VCaP (cell line): Measurements from ENCODE around the gene GRIK3.

Experiments
- H3K27ac ChIP-seq: fragments of 450-650 bp; 2 replicates; pipeline ENCODE4 v1.5.1; 2017
- CTCF ChIP-seq: fragments of 450-650 bp; conservative IDR thresholded peaks from 2 replicates; pipeline ENCODE4 v1.5.1; 2017; ENCODE audit warnings: mild to moderate bottlenecking, moderate library complexity

Gene GRIK3

GRCh38 chr1:37031871-37032270 is 2.4 kb downstream of the GRIK3 start:
- H3K27ac ChIP-seq, result no peak overlapping the region
- no peak for TF ChIP-seq CTCF

GRCh38 chr1:37031429-37031828 is 2.9 kb downstream of the GRIK3 start:
- no peak overlapping the region for H3K27ac ChIP-seq
- TF ChIP-seq CTCF, result no peak

GRCh38 chr1:37028981-37029617 is 5.2 kb downstream of the GRIK3 start:
- TF ChIP-seq CTCF, result peak; percentile 25; the same call in 1 of the 2 replicates
- H3K27ac ChIP-seq, result no peak overlapping the region

GRCh38 chr1:37021502-37021901 is 12.8 kb downstream of the GRIK3 start:
- no peak for TF ChIP-seq CTCF
- H3K27ac ChIP-seq, result no peak overlapping the region

GRCh38 chr1:37020653-37021277 is 13.6 kb downstream of the GRIK3 start:
- H3K27ac ChIP-seq, result no peak overlapping the region
- no peak for TF ChIP-seq CTCF

- no peak overlapping the region for H3K27ac ChIP-seq
- no peak for TF ChIP-seq CTCF
Observed at GRCh38 chr1:37018510-37018909, 15.8 kb downstream of the GRIK3 start.

GRCh38 chr1:37017720-37018119 is 16.6 kb downstream of the GRIK3 start:
- TF ChIP-seq CTCF, result no peak
- H3K27ac ChIP-seq, result no peak overlapping the region
